Measurements from ENCODE around the gene PCNX4.

- TF ChIP-seq CTCF (IDR thresholded peaks at IDR 0.05): no peak
- no peak for TF ChIP-seq POLR2A (IDR thresholded peaks at IDR 0.05)
Observed at GRCh38 chr14:60089221-60089620, 2.5 kb upstream of the PCNX4 start.

Data from tibial nerve (tissue), 3 donors.